HEK293 (cell line): ENCODE data around the gene ALDOC.

Source experiments
- CTCF ChIP-seq: fragments of 450-650 bp; formaldehyde crosslinking; IDR thresholded peaks from 2 replicates; pipeline ENCODE4 v1.5.1; 2016; ENCODE audit warnings: missing biosample characterization, missing genetic modification characterization
- MYNN ChIP-seq: fragments of 450-650 bp; formaldehyde crosslinking; IDR thresholded peaks from 2 replicates; pipeline ENCODE4 v1.5.1; 2016; ENCODE audit warnings: missing biosample characterization, missing genetic modification characterization, borderline replicate concordance
- YY1 ChIP-seq: fragments of 450-650 bp; formaldehyde crosslinking; IDR thresholded peaks from 2 replicates; pipeline ENCODE4 v1.5.1; 2018; ENCODE audit warnings: missing biosample characterization, missing genetic modification characterization
- ZBTB8A ChIP-seq: fragments of 450-650 bp; formaldehyde crosslinking; IDR thresholded peaks from 2 replicates; pipeline ENCODE4 v1.5.1; 2016; ENCODE audit warnings: missing biosample characterization, missing genetic modification characterization
- ZNF175 ChIP-seq: fragments of 450-650 bp; formaldehyde crosslinking; IDR thresholded peaks from 2 replicates; pipeline ENCODE4 v1.5.1; 2016; ENCODE audit warnings: missing biosample characterization, missing genetic modification characterization
- ZNF24 ChIP-seq: fragments of 450-650 bp; formaldehyde crosslinking; IDR thresholded peaks from 2 replicates; pipeline ENCODE4 v1.5.1; 2016; ENCODE audit warnings: missing biosample characterization, missing genetic modification characterization
- ZNF311 ChIP-seq: fragments of 450-650 bp; formaldehyde crosslinking; IDR thresholded peaks from 2 replicates; pipeline ENCODE4 v1.5.1; 2017; ENCODE audit warnings: missing biosample characterization, missing genetic modification characterization, borderline replicate concordance
- ZNF530 ChIP-seq: fragments of 450-650 bp; formaldehyde crosslinking; IDR thresholded peaks from 2 replicates; pipeline ENCODE4 v1.5.1; 2016; ENCODE audit warnings: low read depth, missing biosample characterization, missing genetic modification characterization
- ZNF670 ChIP-seq: fragments of 450-650 bp; formaldehyde crosslinking; IDR thresholded peaks from 2 replicates; pipeline ENCODE4 v1.5.1; 2016; ENCODE audit warnings: missing biosample characterization, missing genetic modification characterization, low read depth
- ZNF768 ChIP-seq: fragments of 450-650 bp; formaldehyde crosslinking; IDR thresholded peaks from 2 replicates; pipeline ENCODE4 v1.5.1; 2018; ENCODE audit warnings: missing biosample characterization, mild to moderate bottlenecking, missing genetic modification characterization
- TF ChIP-seq, protein P1 (sequence below): fragments of 450-650 bp; formaldehyde crosslinking; IDR thresholded peaks from 2 replicates; pipeline ENCODE4 v1.5.1; 2016; ENCODE audit warnings: missing biosample characterization, missing genetic modification characterization
- TF ChIP-seq, protein P2 (sequence below): fragments of 450-650 bp; formaldehyde crosslinking; IDR thresholded peaks from 2 replicates; pipeline ENCODE4 v1.5.1; 2016; ENCODE audit warnings: missing biosample characterization, missing genetic modification characterization

GRCh38 chr17:28572259-28573039 is 4.2 kb downstream of the ALDOC start:
- TF ChIP-seq CTCF (no peak), ZNF530 (tag by site-specific recombination) (no peak), ZNF768 (tag by site-specific recombination) (no peak), ZNF311 (tag by site-specific recombination) (no peak), YY1 (tag by site-specific recombination) (no peak), ZNF175 (tag by site-specific recombination) (no peak), ZBTB8A (tag by site-specific recombination) (no peak), ZNF24 (no peak), ZNF670 (tag by site-specific recombination) (no peak), MYNN (tag by site-specific recombination) (no peak)
- TF ChIP-seq, protein P1, sequence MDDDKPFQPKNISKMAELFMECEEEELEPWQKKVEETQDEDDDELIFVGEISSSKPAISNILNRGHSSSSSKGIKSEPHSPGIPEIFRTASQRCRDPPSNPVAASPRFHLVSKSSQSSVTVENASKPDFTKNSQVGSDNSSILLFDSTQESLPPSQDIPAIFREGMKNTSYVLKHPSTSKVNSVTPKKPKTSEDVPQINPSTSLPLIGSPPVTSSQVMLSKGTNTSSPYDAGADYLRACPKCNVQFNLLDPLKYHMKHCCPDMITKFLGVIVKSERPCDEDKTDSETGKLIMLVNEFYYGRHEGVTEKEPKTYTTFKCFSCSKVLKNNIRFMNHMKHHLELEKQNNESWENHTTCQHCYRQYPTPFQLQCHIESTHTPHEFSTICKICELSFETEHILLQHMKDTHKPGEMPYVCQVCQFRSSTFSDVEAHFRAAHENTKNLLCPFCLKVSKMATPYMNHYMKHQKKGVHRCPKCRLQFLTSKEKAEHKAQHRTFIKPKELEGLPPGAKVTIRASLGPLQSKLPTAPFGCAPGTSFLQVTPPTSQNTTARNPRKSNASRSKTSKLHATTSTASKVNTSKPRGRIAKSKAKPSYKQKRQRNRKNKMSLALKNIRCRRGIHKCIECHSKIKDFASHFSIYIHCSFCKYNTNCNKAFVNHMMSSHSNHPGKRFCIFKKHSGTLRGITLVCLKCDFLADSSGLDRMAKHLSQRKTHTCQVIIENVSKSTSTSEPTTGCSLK = no peak
- TF ChIP-seq, protein P2, sequence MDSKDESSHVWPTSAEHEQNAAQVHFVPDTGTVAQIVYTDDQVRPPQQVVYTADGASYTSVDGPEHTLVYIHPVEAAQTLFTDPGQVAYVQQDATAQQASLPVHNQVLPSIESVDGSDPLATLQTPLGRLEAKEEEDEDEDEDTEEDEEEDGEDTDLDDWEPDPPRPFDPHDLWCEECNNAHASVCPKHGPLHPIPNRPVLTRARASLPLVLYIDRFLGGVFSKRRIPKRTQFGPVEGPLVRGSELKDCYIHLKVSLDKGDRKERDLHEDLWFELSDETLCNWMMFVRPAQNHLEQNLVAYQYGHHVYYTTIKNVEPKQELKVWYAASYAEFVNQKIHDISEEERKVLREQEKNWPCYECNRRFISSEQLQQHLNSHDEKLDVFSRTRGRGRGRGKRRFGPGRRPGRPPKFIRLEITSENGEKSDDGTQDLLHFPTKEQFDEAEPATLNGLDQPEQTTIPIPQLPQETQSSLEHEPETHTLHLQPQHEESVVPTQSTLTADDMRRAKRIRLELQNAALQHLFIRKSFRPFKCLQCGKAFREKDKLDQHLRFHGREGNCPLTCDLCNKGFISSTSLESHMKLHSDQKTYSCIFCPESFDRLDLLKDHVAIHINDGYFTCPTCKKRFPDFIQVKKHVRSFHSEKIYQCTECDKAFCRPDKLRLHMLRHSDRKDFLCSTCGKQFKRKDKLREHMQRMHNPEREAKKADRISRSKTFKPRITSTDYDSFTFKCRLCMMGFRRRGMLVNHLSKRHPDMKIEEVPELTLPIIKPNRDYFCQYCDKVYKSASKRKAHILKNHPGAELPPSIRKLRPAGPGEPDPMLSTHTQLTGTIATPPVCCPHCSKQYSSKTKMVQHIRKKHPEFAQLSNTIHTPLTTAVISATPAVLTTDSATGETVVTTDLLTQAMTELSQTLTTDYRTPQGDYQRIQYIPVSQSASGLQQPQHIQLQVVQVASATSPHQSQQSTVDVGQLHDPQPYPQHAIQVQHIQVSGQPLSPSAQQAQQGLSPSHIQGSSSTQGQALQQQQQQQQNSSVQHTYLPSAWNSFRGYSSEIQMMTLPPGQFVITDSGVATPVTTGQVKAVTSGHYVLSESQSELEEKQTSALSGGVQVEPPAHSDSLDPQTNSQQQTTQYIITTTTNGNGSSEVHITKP = no peak
